HG02852 (cell line): ENCODE data around the gene MYO1E.
"Not testable (repeated sequence)": the region's sequence is repeated elsewhere in the genome, so short reads cannot be mapped to it uniquely, and the experiment has no call there.

ENCODE experiments used
- ATAC-seq: cut with Tn5 transposase; IDR thresholded peaks from one replicate; pipeline ENCODE4 v1.9.1; 2021; ENCODE audit warnings: mild to moderate bottlenecking, moderate library complexity; ENCODE audit not compliant: unreplicated experiment

MYO1E gene

GRCh38 chr15:59352189-59352588 is 20.5 kb downstream of the MYO1E start:
- ATAC-seq, result no peak

GRCh38 chr15:59350421-59350732 is 22.3 kb downstream of the MYO1E start:
- ATAC-seq, result no peak

- ATAC-seq, result no peak
These were observed 22.8 kb downstream of the MYO1E start for GRCh38 chr15:59349680-59350420.

GRCh38 chr15:59347915-59348314 is 24.8 kb downstream of the MYO1E start:
- no peak for ATAC-seq

- no peak for ATAC-seq
These were observed 25.7 kb downstream of the MYO1E start for GRCh38 chr15:59346951-59347350.

- no peak for ATAC-seq
These were observed 27.3 kb downstream of the MYO1E start for GRCh38 chr15:59345326-59345725.

- ATAC-seq, result no peak
These were observed 28.4 kb downstream of the MYO1E start for GRCh38 chr15:59344311-59344710.

- ATAC-seq, result no peak
These were observed 32.3 kb downstream of the MYO1E start for GRCh38 chr15:59340325-59340724.

- ATAC-seq, result no peak
These were observed 33.4 kb downstream of the MYO1E start for GRCh38 chr15:59339252-59339672.

GRCh38 chr15:59338414-59338813 is 34.3 kb downstream of the MYO1E start:
- ATAC-seq, result no peak

- not testable (repeated sequence) for ATAC-seq
These were observed 35.9 kb downstream of the MYO1E start for GRCh38 chr15:59336725-59337124.

- no peak for ATAC-seq
These were observed 37.4 kb downstream of the MYO1E start for GRCh38 chr15:59335207-59335786.

GRCh38 chr15:59334076-59334415 is 38.6 kb downstream of the MYO1E start:
- no peak for ATAC-seq

- no peak for ATAC-seq
These were observed 39.1 kb downstream of the MYO1E start for GRCh38 chr15:59333401-59334075.

GRCh38 chr15:59332009-59332408 is 40.7 kb downstream of the MYO1E start:
- ATAC-seq, result no peak

- no peak for ATAC-seq
These were observed 42.0 kb downstream of the MYO1E start for GRCh38 chr15:59330649-59331048.

- ATAC-seq, result no peak
These were observed 42.9 kb downstream of the MYO1E start for GRCh38 chr15:59329570-59330350.

GRCh38 chr15:59329091-59329490 is 43.6 kb downstream of the MYO1E start:
- ATAC-seq, result no peak

- ATAC-seq, result no peak
These were observed 44.7 kb downstream of the MYO1E start for GRCh38 chr15:59327942-59328341.

- no peak for ATAC-seq
These were observed 45.8 kb downstream of the MYO1E start for GRCh38 chr15:59326856-59327255.

- peak; percentile 64 for ATAC-seq
These were observed 50.5 kb downstream of the MYO1E start for GRCh38 chr15:59322056-59322759.
